Measurements from ENCODE around the gene MATK. TPM values are rescaled to one million over a fixed set of nuclear protein-coding genes. Genes with fewer than 3 reads are reported as not detected.
A peak's percentile ranks its signal among the peaks of the same experiment; 100 is the strongest.
"Not testable (repeated sequence)": the region's sequence is repeated elsewhere in the genome, so short reads cannot be mapped to it uniquely, and the experiment has no call there.

Gene MATK
- total RNA-seq, 2 experiments from 2014 or later = 12.7 to 13.7 TPM

GRCh38 chr19:3823350-3823713 is 37.2 kb upstream of the MATK start:
- H3K27ac Mint-ChIP-seq = no peak overlapping the region
- no peak for DNase-seq
- intact Hi-C loops (cut with micrococcal nuclease) = loop anchor here (2.0 kb wide), 1 partner anchor 41 kb away; no protein-coding TSS in a partner anchor
- no peaks in the 10 kb centered on the region for H3K9me3 Mint-ChIP-seq
- CTCF ChIA-PET = interaction anchor here (1.8 to 2.0 kb wide), 2 partner anchors 40 to 60 kb away, joined by 8 to 10 read pairs; partner anchors contain the start of gene MRPL54
- H3K4me3 Mint-ChIP-seq = no peak overlapping the region
- no peaks in the 10 kb centered on the region for H3K36me3 Mint-ChIP-seq (ENCODE audit: low read depth)
- H3K27me3 Mint-ChIP-seq (ENCODE audit: low read depth) = no peaks in the 10 kb centered on the region
- peaks cover 23% of the 10 kb centered on the region for H3K4me1 Mint-ChIP-seq (ENCODE audit: low read depth)

- Mint-ChIP-seq H3K27ac (no peak overlapping the region), H3K27me3 (ENCODE audit: low read depth) (no peaks in the 10 kb centered on the region), H3K9me3 (no peaks in the 10 kb centered on the region), H3K4me3 (no peak overlapping the region), H3K36me3 (ENCODE audit: low read depth) (no peaks in the 10 kb centered on the region), H3K4me1 (ENCODE audit: low read depth) (peaks cover 28% of the 10 kb centered on the region)
- CTCF ChIA-PET = interaction anchor here (0.7 to 2.0 kb wide), 11 partner anchors 10 to 328 kb away, joined by 3 to 10 read pairs (median 4); partner anchors contain the start of genes APBA3, MATK and MRPL54
- DNase-seq = no peak
- intact Hi-C loops (cut with micrococcal nuclease) = loop anchor here (1.0 to 2.0 kb wide), 2 partner anchors 40 to 61 kb away; partner anchors contain the start of gene MRPL54
These were observed 36.6 kb upstream of the MATK start for GRCh38 chr19:3822683-3823349.

GRCh38 chr19:3821857-3822364 is 35.7 kb upstream of the MATK start:
- no peak overlapping the region for H3K27ac Mint-ChIP-seq
- intact Hi-C loops (cut with micrococcal nuclease) = loop anchor here (1.0 to 2.0 kb wide), 2 partner anchors 39 to 60 kb away; partner anchors contain the start of gene MRPL54
- H3K9me3 Mint-ChIP-seq = no peaks in the 10 kb centered on the region
- peaks cover 30% of the 10 kb centered on the region for H3K4me1 Mint-ChIP-seq (ENCODE audit: low read depth)
- no peaks in the 10 kb centered on the region for H3K27me3 Mint-ChIP-seq (ENCODE audit: low read depth)
- DNase-seq = peak; percentile 91
- CTCF ChIA-PET = interaction anchor here (0.7 to 2.0 kb wide), 15 partner anchors 8 to 327 kb away, joined by 3 to 10 read pairs (median 4); partner anchors contain the start of genes APBA3, MATK and MRPL54
- H3K36me3 Mint-ChIP-seq (ENCODE audit: low read depth) = no peaks in the 10 kb centered on the region
- no peak overlapping the region for H3K4me3 Mint-ChIP-seq

GRCh38 chr19:3821156-3821555 is 35.0 kb upstream of the MATK start:
- H3K27ac Mint-ChIP-seq = no peak overlapping the region

GRCh38 chr19:3819989-3820388 is 33.8 kb upstream of the MATK start:
- Mint-ChIP-seq H3K27ac (no peak overlapping the region), H3K27me3 (ENCODE audit: low read depth) (no peaks in the 10 kb centered on the region), H3K36me3 (ENCODE audit: low read depth) (no peaks in the 10 kb centered on the region), H3K4me1 (ENCODE audit: low read depth) (peaks cover 32% of the 10 kb centered on the region), H3K4me3 (no peak overlapping the region), H3K9me3 (no peaks in the 10 kb centered on the region)
- CTCF ChIA-PET = no interaction called here
- intact Hi-C loops (cut with micrococcal nuclease) = no loop called here
- DNase-seq = no peak

More at GRCh38 chr19:3821156-3821555, 35.0 kb upstream of the MATK start:
- CTCF ChIA-PET = interaction anchor here (1.3 to 1.8 kb wide), 3 partner anchors 8 to 14 kb away, joined by 4 to 10 read pairs (median 5); no protein-coding TSS in a partner anchor
- H3K27me3 Mint-ChIP-seq (ENCODE audit: low read depth) = no peaks in the 10 kb centered on the region
- no peak overlapping the region for H3K4me3 Mint-ChIP-seq
- H3K9me3 Mint-ChIP-seq = no peaks in the 10 kb centered on the region
- peaks cover 32% of the 10 kb centered on the region for H3K4me1 Mint-ChIP-seq (ENCODE audit: low read depth)
- no peak for DNase-seq
- H3K36me3 Mint-ChIP-seq (ENCODE audit: low read depth) = no peaks in the 10 kb centered on the region
- intact Hi-C loops (cut with micrococcal nuclease) = no loop called here

GRCh38 chr19:3818918-3819317 is 32.7 kb upstream of the MATK start:
- H3K9me3 Mint-ChIP-seq = no peaks in the 10 kb centered on the region
- peaks cover 43% of the 10 kb centered on the region for H3K4me1 Mint-ChIP-seq (ENCODE audit: low read depth)
- intact Hi-C loops (cut with micrococcal nuclease) = no loop called here
- H3K27ac Mint-ChIP-seq = no peak overlapping the region
- no peak for DNase-seq
- CTCF ChIA-PET = interaction anchor here (0.9 to 2.4 kb wide), 3 partner anchors 19 to 57 kb away, joined by 3 to 15 read pairs (median 3); partner anchors contain the start of genes APBA3 and MRPL54
- no peaks in the 10 kb centered on the region for H3K36me3 Mint-ChIP-seq (ENCODE audit: low read depth)
- no peaks in the 10 kb centered on the region for H3K27me3 Mint-ChIP-seq (ENCODE audit: low read depth)
- H3K4me3 Mint-ChIP-seq = no peak overlapping the region

GRCh38 chr19:3818466-3818865 is 32.3 kb upstream of the MATK start:
- peak; percentile 74 for DNase-seq
- Mint-ChIP-seq H3K27ac (no peak overlapping the region), H3K27me3 (ENCODE audit: low read depth) (no peaks in the 10 kb centered on the region), H3K4me1 (ENCODE audit: low read depth) (peaks cover 48% of the 10 kb centered on the region), H3K9me3 (no peaks in the 10 kb centered on the region), H3K36me3 (ENCODE audit: low read depth) (no peaks in the 10 kb centered on the region), H3K4me3 (no peak overlapping the region)
- CTCF ChIA-PET = interaction anchor here (0.9 to 2.4 kb wide), 3 partner anchors 19 to 56 kb away, joined by 3 to 15 read pairs (median 3); partner anchors contain the start of genes APBA3 and MRPL54
- intact Hi-C loops (cut with micrococcal nuclease) = no loop called here

- Mint-ChIP-seq H3K4me1 (ENCODE audit: low read depth) (peaks cover 55% of the 10 kb centered on the region), H3K27me3 (ENCODE audit: low read depth) (no peaks in the 10 kb centered on the region), H3K36me3 (ENCODE audit: low read depth) (no peaks in the 10 kb centered on the region), H3K4me3 (no peak overlapping the region), H3K9me3 (no peaks in the 10 kb centered on the region), H3K27ac (no peak overlapping the region)
- intact Hi-C loops (cut with micrococcal nuclease) = no loop called here
- CTCF ChIA-PET = interaction anchor here (0.8 to 2.4 kb wide), 3 partner anchors 9 to 56 kb away, joined by 3 to 15 read pairs (median 3); partner anchors contain the start of genes APBA3 and MRPL54
- no peak for DNase-seq
These were observed 31.6 kb upstream of the MATK start for GRCh38 chr19:3817761-3818160.

GRCh38 chr19:3816566-3817218 is 30.5 kb upstream of the MATK start:
- DNase-seq = no peak
- CTCF ChIA-PET = no interaction called here
- H3K36me3 Mint-ChIP-seq (ENCODE audit: low read depth) = no peaks in the 10 kb centered on the region
- H3K9me3 Mint-ChIP-seq = no peaks in the 10 kb centered on the region
- no peak overlapping the region for H3K4me3 Mint-ChIP-seq
- H3K27ac Mint-ChIP-seq = no peak overlapping the region
- H3K4me1 Mint-ChIP-seq (ENCODE audit: low read depth) = peaks cover 56% of the 10 kb centered on the region
- intact Hi-C loops (cut with micrococcal nuclease) = no loop called here
- no peaks in the 10 kb centered on the region for H3K27me3 Mint-ChIP-seq (ENCODE audit: low read depth)

- CTCF ChIA-PET = interaction anchor here (0.7 to 0.8 kb wide), 2 partner anchors 54 to 95 kb away, joined by 3 to 7 read pairs; partner anchors contain the start of gene MRPL54
- H3K27ac Mint-ChIP-seq = not testable (repeated sequence)
These were observed 30.0 kb upstream of the MATK start for GRCh38 chr19:3816148-3816547.

GRCh38 chr19:3814648-3815047 is 28.5 kb upstream of the MATK start:
- no peaks in the 10 kb centered on the region for H3K36me3 Mint-ChIP-seq (ENCODE audit: low read depth)
- H3K4me1 Mint-ChIP-seq (ENCODE audit: low read depth) = peaks cover 55% of the 10 kb centered on the region
- H3K9me3 Mint-ChIP-seq = no peaks in the 10 kb centered on the region
- H3K4me3 Mint-ChIP-seq = no peak overlapping the region
- H3K27ac Mint-ChIP-seq = no peak overlapping the region
- no peaks in the 10 kb centered on the region for H3K27me3 Mint-ChIP-seq (ENCODE audit: low read depth)
- no peak for DNase-seq
- intact Hi-C loops (cut with micrococcal nuclease) = loop anchor here (5.0 kb wide), 1 partner anchor 307 kb away; the partner anchor contains the start of gene FZR1
- CTCF ChIA-PET = no interaction called here

More at GRCh38 chr19:3816148-3816547, 30.0 kb upstream of the MATK start:
- H3K4me3 Mint-ChIP-seq; DNase-seq; H3K36me3 Mint-ChIP-seq (ENCODE audit: low read depth); H3K27me3 Mint-ChIP-seq (ENCODE audit: low read depth); intact Hi-C loops (cut with micrococcal nuclease); H3K9me3 Mint-ChIP-seq: not testable (repeated sequence)
- peaks cover 54% of the 10 kb centered on the region for H3K4me1 Mint-ChIP-seq (ENCODE audit: low read depth)
